Measurements from ENCODE around the gene RPL22.

The RPL22 gene

GRCh38 chr1:6199298-6200187 is at the start of gene RPL22:
Gene RPL22 (minus strand): TSS chr1:6199595. CDS start chr1:6199573, 22 bp downstream.
- peak within 1 kb of the TSS; percentile 53 to 80 for H3K27ac ChIP-seq
- no peak for TF ChIP-seq CTCF (IDR thresholded peaks at IDR 0.05)
- DNase-seq (ENCODE audit: low spot score) = peak; percentile 97
- H3K4me3 ChIP-seq = peak within 1 kb of the TSS; percentile 96

GRCh38 chr1:6248161-6248776 is 48.9 kb upstream of the RPL22 start:
- TF ChIP-seq CTCF (IDR thresholded peaks at IDR 0.05) = no peak
- H3K27ac ChIP-seq = no peak overlapping the region
- no peak for DNase-seq (ENCODE audit: low spot score)
- no peak overlapping the region for H3K4me3 ChIP-seq

GRCh38 chr1:6247651-6248050 is 48.3 kb upstream of the RPL22 start:
- H3K27ac ChIP-seq = no peak overlapping the region
- DNase-seq (ENCODE audit: low spot score) = no peak
- no peak overlapping the region for H3K4me3 ChIP-seq
- no peak for TF ChIP-seq CTCF (IDR thresholded peaks at IDR 0.05)

- H3K27ac ChIP-seq = no peak overlapping the region
- no peak overlapping the region for H3K4me3 ChIP-seq
- DNase-seq (ENCODE audit: low spot score) = peak; percentile 84
- TF ChIP-seq CTCF (IDR thresholded peaks at IDR 0.05) = peak; percentile 94
Observed at GRCh38 chr1:6246497-6247467, 47.4 kb upstream of the RPL22 start.

GRCh38 chr1:6245869-6246496 is 46.6 kb upstream of the RPL22 start:
- no peak overlapping the region for H3K4me3 ChIP-seq
- no peak for TF ChIP-seq CTCF (IDR thresholded peaks at IDR 0.05)
- H3K27ac ChIP-seq = no peak overlapping the region
- DNase-seq (ENCODE audit: low spot score) = no peak

- no peak for DNase-seq (ENCODE audit: low spot score)
- Histone ChIP-seq H3K27ac (no peak overlapping the region), H3K4me3 (peak overlapping the region; percentile 24)
- TF ChIP-seq CTCF (IDR thresholded peaks at IDR 0.05) = peak; percentile 63
Observed at GRCh38 chr1:6245086-6245868, 45.9 kb upstream of the RPL22 start.

Data from coronary artery (tissue), 2 donors.